NK-92 treated with Interleukin-12 subunit alpha and Interleukin-12 subunit beta, amount 100 ng/mL, for 24 hours (cell line): ENCODE measurements around the gene KCNS3.
A peak's percentile ranks its signal among the peaks of the same experiment; 100 is the strongest.

ENCODE experiments used
- DNase-seq: peaks from one replicate; lab custom pipeline; 2025; lab: John Stamatoyannopoulos, UW

Gene KCNS3, protein sequence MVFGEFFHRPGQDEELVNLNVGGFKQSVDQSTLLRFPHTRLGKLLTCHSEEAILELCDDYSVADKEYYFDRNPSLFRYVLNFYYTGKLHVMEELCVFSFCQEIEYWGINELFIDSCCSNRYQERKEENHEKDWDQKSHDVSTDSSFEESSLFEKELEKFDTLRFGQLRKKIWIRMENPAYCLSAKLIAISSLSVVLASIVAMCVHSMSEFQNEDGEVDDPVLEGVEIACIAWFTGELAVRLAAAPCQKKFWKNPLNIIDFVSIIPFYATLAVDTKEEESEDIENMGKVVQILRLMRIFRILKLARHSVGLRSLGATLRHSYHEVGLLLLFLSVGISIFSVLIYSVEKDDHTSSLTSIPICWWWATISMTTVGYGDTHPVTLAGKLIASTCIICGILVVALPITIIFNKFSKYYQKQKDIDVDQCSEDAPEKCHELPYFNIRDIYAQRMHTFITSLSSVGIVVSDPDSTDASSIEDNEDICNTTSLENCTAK

DNA sequence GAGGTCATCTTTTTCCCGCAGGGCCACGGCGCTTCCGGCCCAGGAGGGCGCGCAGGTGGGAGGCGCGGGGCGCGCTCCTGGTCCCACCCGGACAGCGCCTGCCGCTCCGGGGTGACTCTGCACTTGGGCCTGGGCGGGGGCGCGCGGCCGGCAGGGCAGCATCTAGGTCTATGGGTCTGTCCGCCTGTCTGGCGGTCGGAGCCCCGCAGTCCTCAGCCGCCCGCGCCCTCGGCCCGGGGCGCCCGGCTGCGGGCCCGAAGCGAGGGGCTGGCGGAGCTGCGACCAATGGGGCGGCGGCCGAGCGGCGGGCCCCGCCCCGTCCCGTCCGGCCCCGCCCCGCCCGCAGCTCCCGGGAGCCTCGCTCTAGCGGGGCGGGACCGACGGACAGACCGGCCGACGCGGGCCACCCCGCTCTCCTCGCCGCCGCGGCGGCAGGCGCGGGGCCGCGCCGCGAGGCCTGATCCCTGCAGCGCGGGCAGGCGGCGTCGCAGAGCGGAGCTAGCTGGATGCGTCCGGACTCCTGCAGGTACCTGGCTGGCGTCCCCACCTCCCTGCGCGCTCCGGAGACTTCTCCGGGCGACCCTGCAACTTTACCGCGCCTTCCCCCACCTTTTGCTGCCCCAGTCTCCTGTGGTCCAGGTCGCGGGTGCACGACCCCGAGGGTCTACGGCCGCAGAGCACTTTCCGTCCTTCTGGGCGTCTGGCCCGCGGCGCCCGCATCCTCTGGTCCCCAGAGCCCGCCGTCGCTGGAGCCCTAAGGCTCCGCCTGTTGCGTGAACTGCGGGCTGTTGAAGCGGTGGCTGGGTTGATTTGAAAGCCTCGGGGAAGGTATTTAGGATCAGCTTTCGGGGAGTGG, at the start of gene KCNS3:
KCNS3 (plus strand) TSS at position 387 of the 856 bp plus-strand sequence. CDS start 52,342 bp downstream, outside the sequence.
- no peak for DNase-seq

- DNase-seq, result no peak
Observed at GRCh38 chr2:17830053-17831034, 48.1 kb upstream of the KCNS3 start.

DNA sequence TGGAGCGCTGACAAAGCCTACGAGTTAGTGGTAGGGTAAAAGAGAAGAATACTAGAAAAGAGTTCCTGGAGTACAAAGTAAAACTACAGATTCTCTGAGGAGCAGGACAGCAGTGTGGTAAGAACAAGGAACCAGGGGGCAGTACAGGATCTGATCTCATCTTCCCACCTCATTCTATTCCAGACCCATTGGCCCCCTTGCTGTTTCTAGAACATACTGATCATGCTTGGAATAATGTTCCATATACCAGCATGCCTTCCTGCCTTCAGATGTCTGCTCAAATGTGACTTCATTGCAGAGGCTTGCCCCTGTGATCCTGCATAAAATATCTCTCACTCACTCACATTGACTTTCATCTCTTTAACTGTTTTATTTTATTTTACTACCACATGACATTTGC, 43.0 kb upstream of the KCNS3 start:
- no peak for DNase-seq

DNA sequence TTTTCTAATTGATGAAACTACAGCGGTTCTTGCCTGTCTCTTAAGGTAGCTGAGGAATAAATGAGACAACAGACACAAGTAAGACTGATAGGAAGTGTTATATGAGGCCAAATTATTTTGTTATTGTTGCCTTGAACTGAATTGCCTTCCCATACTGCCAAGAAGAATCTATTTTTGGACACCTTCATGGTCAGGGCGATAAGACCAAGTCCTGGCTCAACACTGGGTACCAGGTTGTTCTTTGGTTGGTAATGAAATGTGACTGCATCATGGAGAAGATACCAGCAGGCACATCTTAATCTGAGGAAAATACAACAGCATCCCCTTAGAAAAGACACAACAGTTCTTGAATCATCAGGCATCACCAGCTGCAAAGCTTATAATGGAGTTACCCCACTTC, 38.5 kb upstream of the KCNS3 start:
- DNase-seq, result no peak

DNA sequence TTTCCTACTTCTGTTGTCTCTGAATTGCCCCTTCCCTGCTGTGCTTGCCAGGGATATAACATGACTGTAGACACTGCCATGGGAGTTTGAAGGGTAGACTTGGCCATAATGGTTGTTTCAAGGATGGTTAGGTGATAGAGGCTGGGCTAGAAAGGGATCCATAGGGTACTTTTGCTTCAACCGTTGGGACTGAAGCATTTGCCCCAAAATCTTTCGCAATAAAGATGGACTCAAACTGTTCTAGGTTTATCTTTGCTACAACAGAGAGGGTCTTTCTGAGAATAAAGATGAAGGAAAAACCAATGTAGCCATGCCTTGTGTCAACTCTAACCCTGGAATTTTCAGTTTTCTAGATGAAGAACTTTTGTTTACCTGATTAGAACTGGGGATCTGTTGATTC, 35.0 kb upstream of the KCNS3 start:
- no peak for DNase-seq

- DNase-seq, result no peak
Observed at GRCh38 chr2:17845806-17846205, 32.7 kb upstream of the KCNS3 start.

- DNase-seq, result no peak
Observed at GRCh38 chr2:17846676-17847075, 31.8 kb upstream of the KCNS3 start.

DNA sequence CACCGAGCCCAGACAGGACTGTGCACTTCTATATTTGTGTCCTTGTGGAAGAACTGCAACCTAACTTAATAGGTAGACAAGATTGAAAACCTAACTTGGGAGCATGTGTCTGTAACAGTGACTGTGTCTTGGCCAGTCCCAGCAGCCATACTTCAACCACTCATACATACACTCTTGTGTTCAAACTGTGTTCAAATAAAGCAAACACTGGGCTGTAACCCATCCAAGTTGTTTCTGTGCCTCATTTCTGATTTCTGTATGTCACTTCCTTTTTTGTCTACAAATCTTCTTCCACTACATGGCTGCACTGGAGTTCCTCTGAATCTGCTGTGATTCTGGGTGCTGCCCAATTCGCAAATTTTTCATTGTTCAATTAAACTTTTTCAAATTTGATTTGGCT, 31.2 kb upstream of the KCNS3 start:
- no peak for DNase-seq

DNA sequence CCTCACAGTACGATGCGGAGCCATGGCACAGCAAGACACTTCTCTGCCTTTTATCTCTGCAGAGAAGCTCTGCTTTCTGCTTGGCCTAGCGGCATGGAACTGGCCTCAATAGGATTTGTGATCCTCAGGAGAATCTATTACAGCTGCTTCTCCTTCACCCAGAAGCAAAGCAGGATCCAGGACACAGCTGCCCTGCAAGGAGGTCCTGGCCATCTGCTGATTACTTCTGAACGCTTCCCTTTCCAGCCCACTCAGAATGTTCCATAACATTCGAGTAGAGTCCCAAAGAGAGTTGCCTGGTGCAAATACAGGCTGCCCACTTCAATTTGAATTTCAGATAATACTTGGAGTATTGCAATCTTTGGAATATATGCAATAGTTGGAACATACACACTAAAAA, 29.2 kb upstream of the KCNS3 start:
- no peak for DNase-seq

DNA sequence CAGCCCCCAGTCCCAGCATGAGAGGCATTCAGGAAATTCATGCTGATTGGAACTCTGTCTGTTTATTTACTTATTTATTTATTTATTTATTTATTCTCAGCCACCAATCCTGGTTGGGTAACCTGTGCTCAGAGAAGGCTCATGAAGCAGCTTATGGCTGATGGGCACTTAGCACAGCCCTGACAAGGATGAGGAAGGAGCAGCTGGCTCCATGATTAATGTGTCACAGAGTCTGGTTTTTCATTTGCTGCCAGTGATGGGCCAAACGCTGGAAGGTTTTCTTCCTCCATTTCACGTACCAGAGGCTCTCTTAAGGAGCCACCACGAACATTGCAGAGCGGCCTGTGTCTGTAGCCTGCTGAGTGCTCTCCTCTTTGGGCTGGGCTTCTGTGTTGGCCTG, 28.3 kb upstream of the KCNS3 start:
- DNase-seq, result no peak

DNA sequence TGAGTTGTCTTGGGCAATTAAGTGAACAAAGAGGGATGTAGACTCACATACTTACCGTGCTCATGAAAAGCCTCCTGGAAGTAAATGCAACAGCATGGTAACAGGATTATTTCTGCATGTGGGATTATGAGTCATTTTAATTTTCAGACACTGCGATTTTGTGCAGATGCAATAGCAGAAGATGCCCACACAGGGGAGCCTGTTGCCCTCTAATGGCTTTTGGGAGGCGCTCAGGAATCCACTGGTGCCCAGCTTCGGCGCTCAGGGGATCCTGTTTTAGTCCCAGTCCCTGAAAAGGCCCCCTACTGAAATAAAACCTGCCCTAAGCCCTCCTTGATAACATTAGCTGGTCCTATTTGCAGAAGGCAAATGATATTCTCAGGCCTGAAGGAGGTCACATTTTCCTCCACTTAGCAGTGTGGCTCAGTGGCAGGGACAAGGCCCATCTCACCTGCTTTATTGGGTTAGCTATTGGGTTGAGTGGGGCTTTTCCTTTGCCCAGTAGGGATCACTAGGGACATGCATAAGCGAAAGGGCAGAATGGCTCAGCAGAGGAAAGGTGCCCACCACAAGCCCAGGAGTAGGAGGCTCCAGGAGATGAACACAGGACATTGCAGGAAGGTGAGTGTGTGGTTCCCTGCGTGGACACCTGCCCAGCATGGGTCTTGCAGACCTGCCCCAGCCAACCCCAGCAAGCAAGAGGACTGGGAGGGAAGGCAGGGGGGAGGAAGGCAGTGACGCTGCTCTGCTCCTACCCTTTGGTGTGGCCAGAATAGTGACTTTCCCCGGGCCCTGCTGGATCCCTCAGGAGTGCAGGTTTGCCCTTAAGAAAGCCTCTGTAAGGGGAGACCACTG, 26.5 kb upstream of the KCNS3 start:
- DNase-seq, result peak; percentile 4

DNA sequence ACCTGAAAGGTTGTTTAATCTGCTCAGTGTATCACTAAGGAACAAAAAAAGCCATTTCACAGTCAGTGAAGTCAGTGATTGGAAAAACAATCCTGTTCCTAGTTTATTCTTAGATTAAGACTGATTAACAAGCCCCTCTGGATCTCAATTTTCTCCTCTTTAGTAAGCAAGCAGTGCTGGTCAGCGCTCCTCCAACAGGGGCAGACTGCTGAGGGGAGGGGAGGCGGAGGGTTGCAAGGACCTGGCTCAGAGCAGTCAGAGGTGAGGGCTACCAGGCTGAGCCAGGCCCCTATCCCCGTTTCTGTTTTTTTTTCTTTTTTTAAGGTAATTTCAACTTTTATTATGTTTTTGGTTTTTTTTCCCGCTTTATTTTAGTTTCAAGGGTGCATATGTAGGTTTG, 24.7 kb upstream of the KCNS3 start:
- DNase-seq, result no peak

- DNase-seq, result no peak
Observed at GRCh38 chr2:17857021-17857420, 21.4 kb upstream of the KCNS3 start.

DNA sequence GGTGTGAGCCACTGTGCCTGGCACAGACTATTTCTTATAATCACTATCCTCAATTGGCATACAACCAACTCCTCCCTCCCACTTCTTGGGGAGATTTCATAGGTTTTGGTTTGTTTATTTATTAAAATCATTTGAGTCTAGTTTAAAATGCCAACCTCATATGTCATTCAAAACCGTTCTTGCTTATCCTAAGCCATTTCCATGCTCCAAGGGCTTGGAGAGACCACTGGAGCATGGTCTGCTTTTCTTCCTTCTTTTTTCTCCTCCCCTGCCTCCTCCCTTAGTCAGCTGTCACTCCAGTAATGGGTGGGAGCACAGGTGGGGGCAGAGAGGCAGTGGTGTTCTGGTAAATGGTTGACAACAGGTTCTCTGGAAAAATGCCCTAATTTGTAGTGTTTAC, 20.4 kb upstream of the KCNS3 start:
- no peak for DNase-seq

GRCh38 chr2:17863539-17863938, 14.9 kb upstream of the KCNS3 start:
- no peak for DNase-seq

- DNase-seq, result no peak
Observed at GRCh38 chr2:17864676-17865075, 13.8 kb upstream of the KCNS3 start.

GRCh38 chr2:17867133-17867532, 11.3 kb upstream of the KCNS3 start:
- no peak for DNase-seq

GRCh38 chr2:17869128-17869527, 9.3 kb upstream of the KCNS3 start:
- DNase-seq, result no peak

DNA sequence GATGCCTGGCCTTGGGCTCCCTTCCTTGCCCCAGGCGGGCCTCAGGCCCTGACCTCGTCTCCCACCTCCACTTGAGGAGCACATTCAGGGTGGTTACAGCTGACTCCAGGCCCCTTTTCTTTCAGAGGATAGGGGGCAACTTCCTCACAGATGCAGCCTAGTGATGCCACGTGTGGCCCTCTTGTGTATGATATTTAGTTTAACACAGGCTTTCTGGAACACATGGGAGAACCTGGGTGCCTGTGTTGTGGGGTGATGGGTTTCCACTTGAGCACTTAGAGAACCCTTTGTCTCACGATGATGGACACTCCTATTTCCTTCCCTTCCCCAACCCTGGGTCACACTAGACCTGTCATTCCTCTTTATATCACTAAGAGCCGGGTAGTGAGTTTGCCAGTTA, 6.8 kb upstream of the KCNS3 start:
- no peak for DNase-seq

DNA sequence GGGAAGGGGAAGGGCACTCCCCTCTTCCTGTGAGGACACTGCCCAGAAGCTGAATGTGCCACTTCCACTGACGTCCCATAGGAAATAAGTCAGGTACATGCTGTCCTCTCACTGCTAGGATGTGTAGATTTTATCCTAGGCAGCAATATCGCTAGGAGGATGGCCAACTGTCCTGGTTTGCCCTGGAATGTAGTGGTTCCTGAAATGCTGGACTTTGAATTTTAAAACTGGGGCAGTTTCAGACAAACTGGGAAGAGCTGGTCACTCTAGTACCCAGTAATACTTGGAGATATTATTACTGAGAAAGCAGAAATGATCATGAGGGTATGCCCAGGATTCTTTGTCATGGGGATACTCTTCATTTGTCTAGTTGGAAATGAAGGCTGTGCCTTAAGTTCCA, 5.4 kb upstream of the KCNS3 start:
- no peak for DNase-seq

DNA sequence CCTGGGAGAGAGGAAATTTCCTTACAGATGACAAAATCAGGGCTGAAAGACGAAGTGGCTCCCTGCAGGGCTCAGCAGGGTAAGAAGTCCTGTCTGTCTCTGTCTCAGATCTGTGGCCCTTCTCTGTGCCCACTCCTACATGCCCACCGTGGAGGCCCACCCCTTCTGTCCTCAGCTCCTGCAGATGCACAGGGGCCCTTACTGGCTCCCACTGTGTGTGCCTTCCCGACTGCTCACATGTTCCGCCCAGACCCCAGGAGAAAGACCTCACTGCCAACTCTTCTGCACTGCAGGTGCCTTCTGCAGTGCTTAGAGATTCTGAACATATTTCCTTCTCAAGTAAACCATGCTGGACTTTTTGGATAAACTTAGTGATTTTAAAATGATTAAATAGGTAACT, 1.9 kb upstream of the KCNS3 start:
- no peak for DNase-seq
